Ovary (tissue), 3 donors: ENCODE results near the gene SPAG6.

Source experiments
- POLR2A ChIP-seq: fragments of 450-650 bp; IDR thresholded peaks from one replicate; pipeline ENCODE4 v1.6.1; 2017; ENCODE audit warnings: antibody characterized with exemption, mild to moderate bottlenecking, moderate library complexity
- TF ChIP-seq, protein P1 (sequence below), 3 donors: fragments of 450-650 bp in 2 of 3; fragments of 200-600 bp in 1 of 3; IDR thresholded peaks; one replicate each; pipeline versions ENCODE4 v1.5.1 to v1.8.0; 2016 to 2022; ENCODE audit warnings: antibody characterized with exemption in 3 of 3, mild to moderate bottlenecking in 1 of 3
- donor health status: DM: no; HTN: no; CAD: no.

DNA sequence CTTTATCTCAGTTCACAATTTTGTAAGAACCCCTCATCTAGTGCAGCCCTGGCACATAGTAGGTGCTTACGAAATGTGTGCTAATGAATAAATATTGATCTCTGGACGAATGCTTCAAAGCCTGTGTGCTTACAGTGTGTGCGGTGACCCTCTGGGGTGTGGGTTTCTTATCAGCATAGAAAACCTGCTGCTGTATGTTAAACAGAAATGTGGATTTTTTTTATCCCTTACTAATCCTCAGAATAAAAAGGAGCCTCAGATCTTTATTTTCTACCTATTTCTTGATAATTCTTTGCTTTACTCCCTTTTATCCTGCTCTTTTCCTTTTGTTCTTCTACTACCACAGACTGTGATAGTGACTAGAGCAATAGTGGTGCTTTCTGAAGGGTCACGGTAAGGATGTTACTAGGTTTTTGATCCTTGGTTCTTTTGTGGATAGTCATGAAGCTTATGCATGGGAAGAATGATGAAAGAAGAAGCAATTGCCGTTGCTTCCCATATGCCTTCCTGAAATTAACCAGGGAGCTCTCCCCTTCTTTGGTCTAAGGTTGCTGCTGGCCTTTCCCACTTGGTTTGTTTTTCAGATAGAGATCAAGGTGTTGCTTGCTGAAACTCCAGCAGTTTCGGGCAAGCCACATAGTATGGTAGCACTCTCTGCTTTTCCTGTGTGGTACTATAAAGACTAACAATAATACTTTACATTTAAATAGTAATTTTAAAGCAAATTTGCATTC is 44.7 kb downstream of the SPAG6 start:
- TF ChIP-seq, protein P1, sequence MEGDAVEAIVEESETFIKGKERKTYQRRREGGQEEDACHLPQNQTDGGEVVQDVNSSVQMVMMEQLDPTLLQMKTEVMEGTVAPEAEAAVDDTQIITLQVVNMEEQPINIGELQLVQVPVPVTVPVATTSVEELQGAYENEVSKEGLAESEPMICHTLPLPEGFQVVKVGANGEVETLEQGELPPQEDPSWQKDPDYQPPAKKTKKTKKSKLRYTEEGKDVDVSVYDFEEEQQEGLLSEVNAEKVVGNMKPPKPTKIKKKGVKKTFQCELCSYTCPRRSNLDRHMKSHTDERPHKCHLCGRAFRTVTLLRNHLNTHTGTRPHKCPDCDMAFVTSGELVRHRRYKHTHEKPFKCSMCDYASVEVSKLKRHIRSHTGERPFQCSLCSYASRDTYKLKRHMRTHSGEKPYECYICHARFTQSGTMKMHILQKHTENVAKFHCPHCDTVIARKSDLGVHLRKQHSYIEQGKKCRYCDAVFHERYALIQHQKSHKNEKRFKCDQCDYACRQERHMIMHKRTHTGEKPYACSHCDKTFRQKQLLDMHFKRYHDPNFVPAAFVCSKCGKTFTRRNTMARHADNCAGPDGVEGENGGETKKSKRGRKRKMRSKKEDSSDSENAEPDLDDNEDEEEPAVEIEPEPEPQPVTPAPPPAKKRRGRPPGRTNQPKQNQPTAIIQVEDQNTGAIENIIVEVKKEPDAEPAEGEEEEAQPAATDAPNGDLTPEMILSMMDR (IDR thresholded peaks at IDR 0.05), result no peak
- no peak for TF ChIP-seq POLR2A
